ENCODE data around the gene CCDC178.
"Not testable (repeated sequence)": the region's sequence is repeated elsewhere in the genome, so short reads cannot be mapped to it uniquely, and the experiment has no call there.

CCDC178 gene

DNA sequence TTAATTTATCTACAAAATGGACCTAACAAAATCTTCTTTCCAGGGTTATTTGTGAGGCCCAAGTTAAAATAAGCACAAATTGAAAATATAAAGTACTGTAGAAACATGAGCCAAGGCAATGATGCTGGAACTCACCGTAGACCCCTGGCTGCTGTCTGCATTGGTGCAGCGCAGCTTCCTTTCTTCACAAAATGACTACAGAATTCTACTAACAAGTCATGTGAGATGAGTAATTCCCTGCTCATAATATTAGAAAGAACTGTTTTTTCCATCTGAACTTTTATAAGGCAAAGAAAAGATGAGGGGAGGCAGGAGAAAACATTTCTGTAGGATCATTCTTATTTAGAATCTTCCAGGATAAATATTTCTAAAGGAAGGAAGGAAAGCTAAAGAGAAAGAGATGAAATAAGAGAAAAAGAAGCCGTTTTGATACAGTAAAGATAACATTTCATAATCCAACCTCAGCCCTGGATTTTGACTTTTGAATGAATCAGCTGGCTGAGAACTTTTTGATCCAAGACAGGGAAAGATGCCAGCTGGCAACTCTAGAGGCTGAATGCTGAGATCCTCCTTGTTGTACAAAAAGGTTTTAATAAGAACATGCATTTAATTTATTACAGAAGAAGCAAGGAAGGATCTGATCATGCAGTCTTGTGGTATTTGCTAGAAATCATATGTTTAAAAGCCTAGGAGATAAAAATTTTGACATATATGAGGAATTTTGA lies 483.8 kb downstream of the CCDC178 start:
- Histone ChIP-seq H3K27me3 (ENCODE audit: insufficient read depth, low read length) (no peaks in the 10 kb centered on the region; the same call in 1 of the 2 replicates), H3K36me3 (ENCODE audit: insufficient read depth, low read length) (no peaks in the 10 kb centered on the region), H3K4me1 (ENCODE audit: insufficient read depth, low read length, severe bottlenecking) (no peaks in the 10 kb centered on the region), H3K4me3 (ENCODE audit: low read depth, low read length, poor library complexity, severe bottlenecking) (no peak overlapping the region), H3K4me2 (ENCODE audit: low read length) (no peak overlapping the region), H2AFZ (ENCODE audit: low read length) (no peak overlapping the region), H3K9me2 (ENCODE audit: low read depth, low read length) (no peaks in the 10 kb centered on the region), H3K79me2 (ENCODE audit: insufficient read depth, low read length) (no peaks in the 10 kb centered on the region), H3K9ac (ENCODE audit: low read length) (no peak overlapping the region), H3K9me3 (ENCODE audit: low read length) (no peaks in the 10 kb centered on the region), H3K27ac (ENCODE audit: low read depth, low read length, poor library complexity, severe bottlenecking) (no peak overlapping the region), H4K20me1 (ENCODE audit: insufficient read depth, low read length) (no peaks in the 10 kb centered on the region), H3F3A (ENCODE audit: insufficient read depth, low read length) (no peaks in the 10 kb centered on the region)
- no peak for TF ChIP-seq EZH2 (IDR thresholded peaks at IDR 0.05; ENCODE audit: borderline replicate concordance, low read length)
- TF ChIP-seq, protein P1, sequence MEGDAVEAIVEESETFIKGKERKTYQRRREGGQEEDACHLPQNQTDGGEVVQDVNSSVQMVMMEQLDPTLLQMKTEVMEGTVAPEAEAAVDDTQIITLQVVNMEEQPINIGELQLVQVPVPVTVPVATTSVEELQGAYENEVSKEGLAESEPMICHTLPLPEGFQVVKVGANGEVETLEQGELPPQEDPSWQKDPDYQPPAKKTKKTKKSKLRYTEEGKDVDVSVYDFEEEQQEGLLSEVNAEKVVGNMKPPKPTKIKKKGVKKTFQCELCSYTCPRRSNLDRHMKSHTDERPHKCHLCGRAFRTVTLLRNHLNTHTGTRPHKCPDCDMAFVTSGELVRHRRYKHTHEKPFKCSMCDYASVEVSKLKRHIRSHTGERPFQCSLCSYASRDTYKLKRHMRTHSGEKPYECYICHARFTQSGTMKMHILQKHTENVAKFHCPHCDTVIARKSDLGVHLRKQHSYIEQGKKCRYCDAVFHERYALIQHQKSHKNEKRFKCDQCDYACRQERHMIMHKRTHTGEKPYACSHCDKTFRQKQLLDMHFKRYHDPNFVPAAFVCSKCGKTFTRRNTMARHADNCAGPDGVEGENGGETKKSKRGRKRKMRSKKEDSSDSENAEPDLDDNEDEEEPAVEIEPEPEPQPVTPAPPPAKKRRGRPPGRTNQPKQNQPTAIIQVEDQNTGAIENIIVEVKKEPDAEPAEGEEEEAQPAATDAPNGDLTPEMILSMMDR (IDR thresholded peaks at IDR 0.05; ENCODE audit: low read length): no peak

DNA sequence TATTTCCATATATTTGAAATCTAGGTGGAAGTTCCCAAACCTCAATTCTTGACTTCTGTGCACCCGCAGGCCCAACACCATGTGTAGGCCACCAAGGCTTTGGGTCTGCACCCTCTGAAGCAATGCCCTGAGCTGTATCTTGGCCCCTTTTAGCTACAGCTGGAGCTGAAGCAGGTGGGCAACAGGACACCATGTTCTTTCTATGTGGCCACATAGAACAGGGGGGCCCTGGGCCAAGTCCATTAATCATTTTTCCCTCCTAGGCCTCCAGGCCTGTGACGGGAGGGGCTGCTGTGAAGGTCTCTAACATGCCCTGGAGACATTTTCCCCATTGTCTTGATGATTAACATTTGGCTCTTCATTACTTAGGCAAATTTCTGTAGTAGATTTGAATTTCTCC lies 488.2 kb downstream of the CCDC178 start:
- not testable (repeated sequence) for H3K36me3 ChIP-seq (ENCODE audit: insufficient read depth, low read length); H3K27ac ChIP-seq (ENCODE audit: low read depth, low read length, poor library complexity, severe bottlenecking); H3K4me1 ChIP-seq (ENCODE audit: insufficient read depth, low read length, severe bottlenecking); H3K27me3 ChIP-seq (ENCODE audit: insufficient read depth, low read length); H3K79me2 ChIP-seq (ENCODE audit: insufficient read depth, low read length); H3K9me3 ChIP-seq (ENCODE audit: low read length); H3K9me2 ChIP-seq (ENCODE audit: low read depth, low read length); H3K9ac ChIP-seq (ENCODE audit: low read length); H4K20me1 ChIP-seq (ENCODE audit: insufficient read depth, low read length); H3F3A ChIP-seq (ENCODE audit: insufficient read depth, low read length); H3K4me3 ChIP-seq (ENCODE audit: low read depth, low read length, poor library complexity, severe bottlenecking); H3K4me2 ChIP-seq (ENCODE audit: low read length); H2AFZ ChIP-seq (ENCODE audit: low read length)

DNA sequence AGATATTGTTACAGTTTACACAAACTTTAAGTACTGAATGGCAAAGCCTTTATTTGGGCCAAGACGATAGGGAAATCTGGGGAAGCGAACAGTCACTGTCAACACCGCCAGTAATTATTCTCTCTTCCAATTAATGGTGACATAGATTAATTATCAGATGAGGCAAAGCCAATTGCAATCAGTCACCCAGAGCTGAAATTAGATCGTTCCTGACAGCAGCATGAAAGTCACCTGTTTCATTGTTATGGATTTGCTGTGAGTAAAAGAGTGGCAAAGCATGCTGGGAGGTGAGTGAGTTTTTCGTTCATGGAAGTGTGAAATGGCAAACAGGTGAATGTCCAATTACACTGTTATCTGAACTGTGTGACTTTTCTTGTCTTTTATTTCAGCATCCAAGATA lies 502.9 kb downstream of the CCDC178 start:
- Histone ChIP-seq H3F3A (ENCODE audit: insufficient read depth, low read length) (no peaks in the 10 kb centered on the region), H4K20me1 (ENCODE audit: insufficient read depth, low read length) (no peaks in the 10 kb centered on the region), H3K27me3 (ENCODE audit: insufficient read depth, low read length) (no peaks in the 10 kb centered on the region), H3K9me2 (ENCODE audit: low read depth, low read length) (no peaks in the 10 kb centered on the region), H3K9ac (ENCODE audit: low read length) (no peak overlapping the region), H3K27ac (ENCODE audit: low read depth, low read length, poor library complexity, severe bottlenecking) (no peak overlapping the region), H3K4me1 (ENCODE audit: insufficient read depth, low read length, severe bottlenecking) (no peaks in the 10 kb centered on the region), H3K9me3 (ENCODE audit: low read length) (no peaks in the 10 kb centered on the region), H3K4me2 (ENCODE audit: low read length) (no peak overlapping the region), H3K79me2 (ENCODE audit: insufficient read depth, low read length) (no peaks in the 10 kb centered on the region), H3K4me3 (ENCODE audit: low read depth, low read length, poor library complexity, severe bottlenecking) (no peak overlapping the region), H2AFZ (ENCODE audit: low read length) (no peak overlapping the region), H3K36me3 (ENCODE audit: insufficient read depth, low read length) (no peaks in the 10 kb centered on the region)
- TF ChIP-seq, protein P1 (IDR thresholded peaks at IDR 0.05; ENCODE audit: low read length): no peak
- no peak for TF ChIP-seq EZH2 (IDR thresholded peaks at IDR 0.05; ENCODE audit: borderline replicate concordance, low read length)

DNA sequence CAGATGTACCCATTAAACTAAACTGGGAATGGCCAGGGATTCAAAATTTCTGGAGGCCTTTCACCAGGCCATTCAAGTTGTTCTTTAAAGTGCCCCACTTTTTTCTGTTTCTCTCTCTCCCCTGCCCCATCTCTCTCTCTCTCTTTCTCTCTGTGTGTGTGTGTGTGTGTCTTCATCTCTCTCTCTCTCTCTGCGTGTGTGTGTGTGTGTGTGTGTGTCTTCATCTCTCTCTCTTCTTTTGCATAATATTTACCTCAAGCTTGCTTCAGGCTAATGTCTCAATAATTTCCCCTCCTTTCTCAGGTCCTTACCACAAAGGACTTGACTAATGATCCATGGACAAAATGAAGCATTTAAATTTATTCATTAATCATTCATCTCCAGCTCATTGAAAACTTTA lies 503.5 kb downstream of the CCDC178 start:
- no peak overlapping the region for H2AFZ ChIP-seq (ENCODE audit: low read length)
- no peaks in the 10 kb centered on the region for H4K20me1 ChIP-seq (ENCODE audit: insufficient read depth, low read length)
- H3K4me1 ChIP-seq (ENCODE audit: insufficient read depth, low read length, severe bottlenecking): no peaks in the 10 kb centered on the region
- no peak overlapping the region for H3K4me2 ChIP-seq (ENCODE audit: low read length)
- H3K27ac ChIP-seq (ENCODE audit: low read depth, low read length, poor library complexity, severe bottlenecking): no peak overlapping the region
- no peaks in the 10 kb centered on the region for H3K36me3 ChIP-seq (ENCODE audit: insufficient read depth, low read length)
- no peak overlapping the region for H3K4me3 ChIP-seq (ENCODE audit: low read depth, low read length, poor library complexity, severe bottlenecking)
- H3K27me3 ChIP-seq (ENCODE audit: insufficient read depth, low read length): no peaks in the 10 kb centered on the region
- no peaks in the 10 kb centered on the region for H3F3A ChIP-seq (ENCODE audit: insufficient read depth, low read length)
- H3K79me2 ChIP-seq (ENCODE audit: insufficient read depth, low read length): no peaks in the 10 kb centered on the region
- no peak overlapping the region for H3K9ac ChIP-seq (ENCODE audit: low read length)
- no peak for TF ChIP-seq EZH2 (IDR thresholded peaks at IDR 0.05; ENCODE audit: borderline replicate concordance, low read length)
- TF ChIP-seq, protein P1 (IDR thresholded peaks at IDR 0.05; ENCODE audit: low read length): no peak
- no peaks in the 10 kb centered on the region for H3K9me3 ChIP-seq (ENCODE audit: low read length)
- H3K9me2 ChIP-seq (ENCODE audit: low read depth, low read length): no peaks in the 10 kb centered on the region
